HFFc6 (cell line): ENCODE data around the gene RIPOR3. TPM values are rescaled to one million over a fixed set of nuclear protein-coding genes. Genes with fewer than 3 reads are reported as not detected.
"Not testable (repeated sequence)": the region's sequence is repeated elsewhere in the genome, so short reads cannot be mapped to it uniquely, and the experiment has no call there.

ENCODE experiments used
- DNase-seq: peaks from one replicate; pipeline ENCODE4 v3.0.0-alpha.2; 2018
- H3K27ac Mint-ChIP-seq: 2 replicates; pipeline ENCODE4 v1.8.0; 2020; ENCODE audit warnings: mild to moderate bottlenecking, mixed read lengths
- H3K27me3 Mint-ChIP-seq: 2 replicates; pipeline ENCODE4 v1.8.0; 2021; ENCODE audit warnings: mild to moderate bottlenecking, moderate library complexity, mixed read lengths; ENCODE audit not compliant: insufficient read depth
- H3K36me3 Mint-ChIP-seq: 2 replicates; pipeline ENCODE4 v1.8.0; 2021; ENCODE audit warnings: low read depth, mixed read lengths
- H3K4me1 Mint-ChIP-seq: 2 replicates; pipeline ENCODE4 v1.8.0; 2020; ENCODE audit warnings: low read depth, mixed read lengths
- H3K4me3 Mint-ChIP-seq: 2 replicates; pipeline ENCODE4 v1.8.0; 2020; ENCODE audit warnings: mild to moderate bottlenecking, moderate library complexity, mixed read lengths
- H3K9me3 Mint-ChIP-seq: 2 replicates; pipeline ENCODE4 v1.8.0; 2020; ENCODE audit warnings: mild to moderate bottlenecking, mixed read lengths
- total RNA-seq, 6 experiments: library from RNA; stranded (reverse); fragmentation: NEBNext Ultra II Directional; extraction: Animal tissue kit (Norgen Biotek cat#: 25700); gene quantifications; 2 replicates in 1 of 6; 3 replicates in 5 of 6; pipeline ENCODE4 v1.2.3, GENCODE V29; 2021
- TF ChIP-seq, protein P1 (sequence below): fragments of 200-600 bp; sonication (generic); IDR thresholded peaks from 2 replicates; pipeline ENCODE4 v1.5.0; 2021; ENCODE audit warnings: antibody characterized with exemption, mild to moderate bottlenecking

RIPOR3 gene
- total RNA-seq, 6 experiments from 2014 or later = 0.07 to 0.25 (median 0.11) TPM

DNA sequence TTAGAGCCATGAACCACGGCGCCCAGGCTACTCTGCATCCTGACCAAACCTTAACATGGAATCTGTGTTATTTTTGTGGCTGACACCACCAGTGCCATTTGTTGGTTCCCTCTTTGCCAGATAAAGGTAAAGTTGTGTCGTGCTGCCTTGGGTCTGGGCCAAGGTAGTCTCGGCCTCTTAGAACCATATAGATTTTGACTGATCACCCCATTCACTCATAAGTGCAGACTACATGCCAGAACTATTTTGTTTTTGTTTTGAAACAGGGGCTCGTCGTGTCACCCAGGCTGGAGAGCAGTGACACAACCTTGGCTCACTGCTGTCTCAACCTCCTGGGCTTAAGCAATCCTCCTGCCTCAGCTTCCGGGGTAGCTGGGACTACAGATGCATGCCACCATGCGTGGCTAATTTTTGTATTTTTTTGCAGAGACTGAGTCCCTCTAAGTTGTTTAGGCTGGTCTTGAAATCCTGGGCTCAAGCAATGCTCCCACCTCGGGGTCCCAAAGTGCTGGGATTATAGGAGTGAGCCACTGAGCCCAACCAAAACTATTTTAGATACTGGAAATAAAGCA lies 19.2 kb upstream of the RIPOR3 start:
- Mint-ChIP-seq H3K4me3 (peak overlapping the region; percentile 29), H3K27ac (peak overlapping the region; percentile 51; the same call in 1 of the 2 replicates)
- DNase-seq = peak; percentile 42

DNA sequence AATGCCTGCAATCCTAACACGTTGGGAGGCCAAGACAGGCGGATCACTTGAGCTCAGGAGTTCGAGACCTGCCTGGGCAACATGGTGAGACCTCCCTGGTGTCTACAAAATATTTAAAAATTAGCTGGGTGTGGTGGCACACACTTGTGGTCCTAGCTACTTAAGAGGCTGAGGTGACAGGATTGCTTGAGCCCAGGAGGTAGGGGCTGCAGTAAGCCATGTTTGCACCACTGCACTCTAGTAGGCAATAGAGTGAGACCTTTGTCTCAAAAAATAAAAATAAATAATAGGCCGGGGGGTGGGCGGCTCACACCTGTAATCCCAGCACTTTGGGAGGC lies 18.3 kb upstream of the RIPOR3 start:
- no peak overlapping the region for H3K27ac Mint-ChIP-seq
- TF ChIP-seq, protein P1, sequence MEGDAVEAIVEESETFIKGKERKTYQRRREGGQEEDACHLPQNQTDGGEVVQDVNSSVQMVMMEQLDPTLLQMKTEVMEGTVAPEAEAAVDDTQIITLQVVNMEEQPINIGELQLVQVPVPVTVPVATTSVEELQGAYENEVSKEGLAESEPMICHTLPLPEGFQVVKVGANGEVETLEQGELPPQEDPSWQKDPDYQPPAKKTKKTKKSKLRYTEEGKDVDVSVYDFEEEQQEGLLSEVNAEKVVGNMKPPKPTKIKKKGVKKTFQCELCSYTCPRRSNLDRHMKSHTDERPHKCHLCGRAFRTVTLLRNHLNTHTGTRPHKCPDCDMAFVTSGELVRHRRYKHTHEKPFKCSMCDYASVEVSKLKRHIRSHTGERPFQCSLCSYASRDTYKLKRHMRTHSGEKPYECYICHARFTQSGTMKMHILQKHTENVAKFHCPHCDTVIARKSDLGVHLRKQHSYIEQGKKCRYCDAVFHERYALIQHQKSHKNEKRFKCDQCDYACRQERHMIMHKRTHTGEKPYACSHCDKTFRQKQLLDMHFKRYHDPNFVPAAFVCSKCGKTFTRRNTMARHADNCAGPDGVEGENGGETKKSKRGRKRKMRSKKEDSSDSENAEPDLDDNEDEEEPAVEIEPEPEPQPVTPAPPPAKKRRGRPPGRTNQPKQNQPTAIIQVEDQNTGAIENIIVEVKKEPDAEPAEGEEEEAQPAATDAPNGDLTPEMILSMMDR = no peak
- DNase-seq = no peak
- H3K27me3 Mint-ChIP-seq = peaks cover 8% of the 10 kb centered on the region
- H3K4me3 Mint-ChIP-seq = no peak overlapping the region
- no peaks in the 10 kb centered on the region for H3K36me3 Mint-ChIP-seq
- H3K9me3 Mint-ChIP-seq = no peaks in the 10 kb centered on the region
- peaks cover 35% of the 10 kb centered on the region for H3K4me1 Mint-ChIP-seq

More for the DNA sequence above, 19.2 kb upstream of the RIPOR3 start:
- peaks cover 9% of the 10 kb centered on the region for H3K27me3 Mint-ChIP-seq
- TF ChIP-seq, protein P1 = no peak
- peaks cover 29% of the 10 kb centered on the region for H3K4me1 Mint-ChIP-seq
- no peaks in the 10 kb centered on the region for H3K36me3 Mint-ChIP-seq
- H3K9me3 Mint-ChIP-seq = no peaks in the 10 kb centered on the region

DNA sequence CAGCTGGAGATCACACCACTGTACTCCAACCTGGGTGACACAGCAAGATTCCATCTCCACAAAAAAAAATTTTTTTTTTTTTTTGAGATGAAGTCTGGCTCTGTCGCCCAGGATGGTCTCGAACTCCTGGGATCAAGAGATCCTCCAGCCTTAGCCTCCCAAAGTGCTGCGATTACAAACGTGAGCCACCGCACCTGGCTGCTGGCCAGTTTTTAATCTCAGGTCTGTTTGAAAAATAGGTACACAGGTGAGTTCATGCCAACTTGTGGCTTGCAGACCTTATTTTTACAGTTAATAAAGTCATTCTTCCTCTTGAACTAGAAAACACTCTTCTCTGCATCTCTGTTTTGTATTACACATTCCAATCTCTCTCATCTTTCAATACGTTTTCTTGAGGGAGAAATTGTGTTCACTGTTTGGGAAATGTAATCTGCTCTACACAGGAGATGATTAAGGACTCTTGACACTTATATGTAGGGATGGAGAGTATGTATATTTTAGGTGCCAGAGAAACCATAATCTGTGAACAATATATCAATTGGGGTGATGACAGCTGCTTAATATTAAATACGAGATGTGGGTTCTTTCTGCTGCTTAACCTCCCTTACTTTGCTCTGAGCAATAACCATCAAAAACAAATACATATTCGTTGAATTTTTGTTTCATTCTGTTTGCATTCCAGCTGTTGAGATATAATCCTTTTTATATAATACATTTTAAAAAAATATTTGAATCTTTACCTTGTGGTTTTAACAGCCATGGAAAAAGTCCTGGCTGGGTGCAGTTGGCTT lies 17.7 kb upstream of the RIPOR3 start:
- Mint-ChIP-seq H3K4me3 (no peak overlapping the region), H3K27me3 (peaks cover 8% of the 10 kb centered on the region), H3K4me1 (peaks cover 36% of the 10 kb centered on the region), H3K27ac (no peak overlapping the region), H3K9me3 (no peaks in the 10 kb centered on the region), H3K36me3 (no peaks in the 10 kb centered on the region)
- TF ChIP-seq, protein P1 = no peak
- no peak for DNase-seq

DNA sequence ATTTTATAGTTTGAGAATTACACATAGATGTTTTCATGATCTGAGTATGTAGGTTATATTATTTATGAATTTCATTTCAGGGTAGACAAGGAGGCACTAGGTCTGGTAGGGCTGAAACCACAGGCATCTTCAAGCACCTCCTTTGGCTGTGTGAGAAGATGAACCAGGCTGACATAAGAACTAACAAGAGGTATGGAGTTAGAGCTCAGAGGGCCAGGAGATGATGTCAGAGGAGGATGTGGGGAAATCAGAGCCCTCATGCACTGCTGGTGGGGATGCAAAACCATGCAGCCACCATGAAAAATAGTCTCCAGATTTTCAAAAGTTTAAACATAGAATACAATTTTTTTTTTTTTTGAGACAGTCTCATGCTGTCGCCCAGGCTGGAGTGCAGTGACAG lies 13.6 kb upstream of the RIPOR3 start:
- no peaks in the 10 kb centered on the region for H3K9me3 Mint-ChIP-seq
- peaks cover 11% of the 10 kb centered on the region for H3K27me3 Mint-ChIP-seq
- DNase-seq = peak; percentile 29
- H3K36me3 Mint-ChIP-seq = no peaks in the 10 kb centered on the region
- no peak overlapping the region for H3K27ac Mint-ChIP-seq
- TF ChIP-seq, protein P1 = no peak
- H3K4me3 Mint-ChIP-seq = no peak overlapping the region
- H3K4me1 Mint-ChIP-seq = peaks cover 13% of the 10 kb centered on the region

DNA sequence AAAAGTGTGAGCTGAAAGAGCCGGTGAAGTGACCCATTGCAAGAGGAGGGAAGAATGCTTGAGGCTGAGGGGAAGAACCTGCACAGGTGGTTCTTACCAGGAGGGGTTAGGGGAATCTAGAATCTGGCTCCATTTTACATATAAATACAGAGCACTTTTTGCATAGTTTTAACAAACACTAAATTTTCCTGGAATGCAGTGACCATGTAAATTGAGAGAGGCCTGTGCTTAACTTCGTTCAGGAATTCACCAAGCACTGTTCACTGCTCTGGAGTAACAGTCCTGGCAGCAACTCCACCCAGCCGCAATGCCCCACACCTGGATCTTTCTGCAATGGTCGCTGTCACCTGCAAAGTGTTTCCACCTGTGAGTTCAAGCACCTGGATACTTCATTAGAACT lies 13.2 kb upstream of the RIPOR3 start:
- peaks cover 13% of the 10 kb centered on the region for H3K4me1 Mint-ChIP-seq
- H3K27me3 Mint-ChIP-seq = peaks cover 12% of the 10 kb centered on the region
- H3K36me3 Mint-ChIP-seq = no peaks in the 10 kb centered on the region
- DNase-seq = no peak
- no peaks in the 10 kb centered on the region for H3K9me3 Mint-ChIP-seq
- TF ChIP-seq, protein P1 = no peak
- no peak overlapping the region for H3K4me3 Mint-ChIP-seq
- no peak overlapping the region for H3K27ac Mint-ChIP-seq

DNA sequence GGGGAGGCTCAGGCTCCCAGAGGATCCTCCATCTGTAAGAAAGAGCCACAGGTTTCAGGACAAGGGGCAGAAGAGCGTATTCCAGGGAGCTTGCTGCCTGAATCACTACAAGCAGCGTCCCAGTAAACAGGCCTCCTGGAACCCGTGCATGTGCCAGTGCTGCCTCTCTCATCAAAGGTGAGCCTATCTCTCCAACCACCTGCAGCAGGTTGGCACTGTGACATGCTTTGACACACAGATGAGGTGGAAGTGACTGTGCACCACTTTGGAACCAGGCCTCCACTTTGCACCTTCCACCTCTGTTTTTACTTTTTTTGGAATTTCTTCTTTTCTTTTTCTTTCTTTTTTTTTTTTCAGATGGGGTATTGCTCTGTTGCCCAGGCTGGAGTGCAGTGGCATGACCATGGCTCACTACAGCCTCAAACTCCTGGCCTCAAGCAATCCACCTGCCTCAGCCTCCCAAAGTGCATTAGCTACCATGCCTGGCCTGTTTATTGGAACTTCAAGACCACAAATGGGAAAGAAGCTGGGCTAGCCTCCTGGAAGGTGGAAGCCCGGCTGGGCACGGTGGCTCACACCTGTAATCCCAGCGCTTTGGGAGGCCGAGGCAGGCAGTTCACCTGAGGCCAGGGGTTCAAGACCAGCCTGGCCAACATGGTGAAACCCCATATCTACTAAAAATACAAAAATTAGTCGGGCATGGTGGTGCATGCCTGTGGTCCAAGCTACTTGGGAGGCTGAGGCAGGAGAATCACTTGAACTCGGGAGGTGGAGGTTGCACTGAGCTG lies 12.5 kb upstream of the RIPOR3 start:
- not testable (repeated sequence) for H3K4me1 Mint-ChIP-seq, H3K4me3 Mint-ChIP-seq, H3K36me3 Mint-ChIP-seq, H3K9me3 Mint-ChIP-seq, H3K27ac Mint-ChIP-seq, DNase-seq
- H3K27me3 Mint-ChIP-seq = peaks cover 16% of the 10 kb centered on the region
